Bronchial epithelial cell (primary cell): Measurements from ENCODE around the gene NBAS. TPM values are rescaled to one million over a fixed set of nuclear protein-coding genes. Genes with fewer than 3 reads are reported as not detected.

Experiments used
- DNase-seq: peaks from one replicate; pipeline ENCODE4 v3.0.0-alpha.2; 2010; ENCODE audit warnings: low read depth
- FAIRE-seq: peaks from 2 replicates; lab custom pipeline; 2011; peaks lifted over from hg19 to GRCh38; lab: Jason Lieb, UNC
- H3K27me3 ChIP-seq: 2 replicates; pipeline ENCODE4 v1.5.1; 2011; ENCODE audit warnings: low read length; ENCODE audit not compliant: control insufficient read depth, insufficient read depth
- H3K36me3 ChIP-seq: 2 replicates; pipeline ENCODE4 v1.5.1; 2011; ENCODE audit warnings: low read length; ENCODE audit not compliant: control insufficient read depth, insufficient read depth
- H3K4me3 ChIP-seq: 2 replicates; pipeline ENCODE4 v1.5.1; 2011; ENCODE audit warnings: mild to moderate bottlenecking, low read depth, low read length, control low read depth
- total RNA-seq: library from RNA; depleted of rRNA; stranded (reverse); fragments of >200 nt; gene quantifications from 2 replicates; pipeline ENCODE4 v1.2.1, GENCODE V29; 2014
- TF ChIP-seq, protein P1 (sequence below): IDR thresholded peaks from 2 replicates; pipeline ENCODE4 v1.5.1; 2011; ENCODE audit warnings: mild to moderate bottlenecking, moderate library complexity, low read length, control low read depth, inconsistent platforms; ENCODE audit not compliant: insufficient read depth, severe bottlenecking

The NBAS gene
- total RNA-seq, 1 donor from 2014 or later, result 78.2 TPM

DNA sequence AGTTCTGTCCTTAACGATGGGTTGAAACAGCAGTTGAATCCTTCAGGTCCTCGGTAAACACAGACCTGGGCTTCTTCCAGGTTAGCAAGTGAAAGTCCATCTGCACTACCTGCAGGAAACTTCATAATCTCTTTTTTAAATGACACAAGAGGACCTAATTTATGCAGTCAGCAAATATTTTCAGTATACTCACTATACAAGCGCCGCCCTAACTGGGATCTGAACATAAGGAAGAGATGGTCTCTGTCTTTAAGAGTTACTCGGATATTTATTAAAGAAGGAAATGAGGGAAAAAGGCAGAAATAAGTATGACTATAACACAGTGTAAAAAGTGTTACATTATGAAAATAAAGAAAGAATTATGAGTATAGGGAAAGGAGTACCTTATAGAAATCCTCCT lies 103.3 kb downstream of the NBAS start:
- H3K27me3 ChIP-seq, result no peaks in the 10 kb centered on the region
- H3K4me3 ChIP-seq, result no peak overlapping the region
- no peak for FAIRE-seq
- peaks cover 4% of the 10 kb centered on the region for H3K36me3 ChIP-seq
- TF ChIP-seq, protein P1, sequence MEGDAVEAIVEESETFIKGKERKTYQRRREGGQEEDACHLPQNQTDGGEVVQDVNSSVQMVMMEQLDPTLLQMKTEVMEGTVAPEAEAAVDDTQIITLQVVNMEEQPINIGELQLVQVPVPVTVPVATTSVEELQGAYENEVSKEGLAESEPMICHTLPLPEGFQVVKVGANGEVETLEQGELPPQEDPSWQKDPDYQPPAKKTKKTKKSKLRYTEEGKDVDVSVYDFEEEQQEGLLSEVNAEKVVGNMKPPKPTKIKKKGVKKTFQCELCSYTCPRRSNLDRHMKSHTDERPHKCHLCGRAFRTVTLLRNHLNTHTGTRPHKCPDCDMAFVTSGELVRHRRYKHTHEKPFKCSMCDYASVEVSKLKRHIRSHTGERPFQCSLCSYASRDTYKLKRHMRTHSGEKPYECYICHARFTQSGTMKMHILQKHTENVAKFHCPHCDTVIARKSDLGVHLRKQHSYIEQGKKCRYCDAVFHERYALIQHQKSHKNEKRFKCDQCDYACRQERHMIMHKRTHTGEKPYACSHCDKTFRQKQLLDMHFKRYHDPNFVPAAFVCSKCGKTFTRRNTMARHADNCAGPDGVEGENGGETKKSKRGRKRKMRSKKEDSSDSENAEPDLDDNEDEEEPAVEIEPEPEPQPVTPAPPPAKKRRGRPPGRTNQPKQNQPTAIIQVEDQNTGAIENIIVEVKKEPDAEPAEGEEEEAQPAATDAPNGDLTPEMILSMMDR, result no peak
- DNase-seq, result no peak

GRCh38 chr2:15456352-15456751 lies 104.8 kb downstream of the NBAS start:
- FAIRE-seq (no peak), DNase-seq (no peak)
- no peak overlapping the region for H3K4me3 ChIP-seq
- H3K27me3 ChIP-seq, result no peaks in the 10 kb centered on the region
- TF ChIP-seq, protein P1, result no peak
- peaks cover 4% of the 10 kb centered on the region for H3K36me3 ChIP-seq

DNA sequence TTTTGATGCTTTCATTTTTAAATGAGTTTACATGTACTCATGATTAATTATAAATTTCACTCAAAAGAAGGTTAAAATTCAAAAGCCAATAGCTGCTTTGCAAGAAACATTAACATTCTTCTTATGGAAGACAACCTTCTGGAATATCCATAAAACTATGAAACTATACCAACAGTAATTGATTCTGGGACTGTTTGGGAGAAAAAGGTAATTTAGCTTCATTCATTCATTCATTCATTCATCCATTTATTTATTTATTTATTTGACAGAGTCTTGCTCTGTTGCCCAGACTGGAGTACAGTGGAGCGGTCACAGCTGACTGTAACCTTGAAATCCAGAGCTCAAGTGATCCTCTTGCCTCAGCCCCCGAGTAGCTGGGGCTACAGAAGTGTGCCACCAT lies 110.3 kb downstream of the NBAS start:
- Histone ChIP-seq H3K4me3 (no peak overlapping the region), H3K36me3 (no peaks in the 10 kb centered on the region), H3K27me3 (no peaks in the 10 kb centered on the region)
- DNase-seq, result no peak
- TF ChIP-seq, protein P1, result no peak
- no peak for FAIRE-seq

GRCh38 chr2:15449556-15450236 lies 111.4 kb downstream of the NBAS start:
- H3K36me3 ChIP-seq, result no peaks in the 10 kb centered on the region
- DNase-seq (no peak), FAIRE-seq (no peak)
- H3K4me3 ChIP-seq, result no peak overlapping the region
- TF ChIP-seq, protein P1, result no peak
- no peaks in the 10 kb centered on the region for H3K27me3 ChIP-seq

DNA sequence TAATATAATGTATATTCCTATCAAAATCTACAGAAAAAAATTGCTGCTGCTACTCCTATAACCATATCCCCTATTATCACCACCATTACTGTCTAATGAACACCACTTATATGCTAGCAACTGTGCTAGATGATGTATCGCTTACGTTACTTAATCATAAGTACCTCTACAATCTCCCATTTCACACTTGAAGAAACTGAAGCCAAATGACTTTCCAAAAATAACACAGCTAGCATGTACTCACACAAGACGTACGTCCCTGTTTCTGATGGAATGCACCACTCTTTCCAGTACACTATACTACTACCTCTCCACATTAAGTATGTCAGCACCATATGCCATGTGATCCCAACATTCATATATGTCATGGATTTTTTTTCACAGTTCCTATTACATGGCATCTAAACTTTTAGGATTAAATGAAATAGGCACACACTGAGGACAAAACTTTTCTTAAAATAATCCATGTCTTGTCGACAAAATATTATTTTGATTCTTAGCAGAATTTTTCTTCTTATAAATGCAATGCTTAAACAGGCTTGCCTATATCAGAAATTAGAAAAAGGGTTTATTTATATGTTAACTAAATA lies 112.8 kb downstream of the NBAS start:
- no peaks in the 10 kb centered on the region for H3K36me3 ChIP-seq
- no peak for FAIRE-seq
- DNase-seq, result no peak
- TF ChIP-seq, protein P1, result no peak
- H3K4me3 ChIP-seq, result no peak overlapping the region
- no peaks in the 10 kb centered on the region for H3K27me3 ChIP-seq
